GM12873 (cell line): ENCODE results near the gene PADI1.

Experiments used
- CTCF ChIP-seq: IDR thresholded peaks from 2 replicates; pipeline ENCODE4 v1.5.1; 2012; ENCODE audit warnings: low read depth, mild to moderate bottlenecking, moderate library complexity, low read length, control low read depth; ENCODE audit not compliant: insufficient read depth; ENCODE audit errors: missing control alignments

Gene PADI1

DNA sequence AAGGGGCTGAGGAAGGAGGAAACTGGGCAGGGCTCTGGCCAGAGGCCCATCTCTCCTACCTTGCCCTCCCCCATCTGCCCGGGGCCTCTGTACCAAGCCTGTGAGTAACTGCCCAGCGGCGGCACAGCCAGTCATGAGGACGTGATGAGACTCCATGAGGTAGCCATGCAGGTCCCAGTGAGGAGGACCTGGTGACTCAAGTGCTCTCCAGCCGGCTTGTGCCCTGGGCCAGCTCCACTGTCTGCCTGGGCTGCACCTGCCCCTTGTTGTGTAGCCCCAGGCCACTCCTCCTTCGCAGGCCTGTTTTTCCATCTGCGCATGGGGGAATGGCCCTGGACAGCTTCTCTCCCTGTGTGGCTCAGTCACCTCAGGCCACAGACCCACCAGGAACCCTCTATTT is 42.0 kb upstream of the PADI1 start:
- TF ChIP-seq CTCF, result no peak

- no peak for TF ChIP-seq CTCF
These were observed 41.6 kb upstream of the PADI1 start for GRCh38 chr1:17163371-17163770.

DNA sequence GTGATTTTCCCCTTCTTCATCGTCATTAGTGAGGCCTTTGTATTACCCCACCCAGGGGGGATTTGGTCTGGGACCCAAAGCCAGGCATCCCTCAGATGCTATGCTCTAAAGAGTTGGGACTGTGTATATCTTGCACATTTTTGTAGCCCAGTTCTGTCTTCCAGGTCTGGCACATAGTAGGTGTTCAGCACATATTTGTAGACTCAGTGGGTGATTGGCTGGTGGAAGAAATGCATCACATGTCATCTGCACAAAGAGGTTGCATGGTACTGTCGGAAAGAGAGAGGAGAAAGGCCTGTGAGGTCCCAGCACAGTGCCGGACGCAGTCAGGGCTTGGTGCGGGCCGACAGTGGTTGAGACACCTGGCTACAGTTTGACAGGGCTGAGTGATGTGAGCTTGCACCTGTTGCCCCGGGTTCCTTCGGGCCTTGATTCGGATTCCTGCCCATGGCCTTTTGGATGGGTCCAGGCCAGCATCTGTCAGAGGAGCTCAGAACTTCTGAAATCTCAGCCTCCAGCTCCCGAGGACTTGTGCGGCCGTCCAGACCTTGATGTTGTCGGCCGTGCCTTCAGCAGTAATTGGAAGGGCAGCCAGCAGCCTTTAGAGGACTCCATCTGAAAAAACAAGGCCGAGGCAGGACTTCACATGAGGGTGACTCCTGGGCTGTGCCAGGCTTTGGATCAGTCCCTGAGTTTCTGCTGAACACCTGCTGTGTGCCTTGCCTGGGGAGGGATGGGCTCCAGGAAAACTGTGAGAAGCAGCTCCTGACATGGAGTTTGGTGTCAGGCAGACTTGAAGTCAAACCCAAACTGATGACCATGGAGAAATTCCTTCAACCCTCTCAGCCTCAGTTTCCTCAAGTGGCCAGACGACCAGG is 40.9 kb upstream of the PADI1 start:
- no peak for TF ChIP-seq CTCF

DNA sequence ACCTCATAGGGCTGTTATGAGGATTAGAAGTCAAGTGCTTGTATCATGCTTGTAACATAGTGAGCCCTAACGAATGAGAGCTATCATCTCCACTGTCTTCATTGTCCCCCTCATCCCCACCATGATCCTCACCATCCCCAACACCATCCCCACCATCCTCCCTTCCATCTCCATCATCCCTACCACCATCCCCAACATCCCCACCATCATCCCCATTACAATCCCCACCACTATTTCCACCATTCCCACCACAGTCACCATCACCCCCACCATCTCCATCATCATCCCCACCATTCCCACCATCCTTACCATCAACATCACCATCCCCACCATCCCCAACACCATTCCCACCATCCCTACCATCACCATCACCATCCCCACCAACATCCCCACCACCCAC is 39.1 kb upstream of the PADI1 start:
- no peak for TF ChIP-seq CTCF

- no peak for TF ChIP-seq CTCF
These were observed 37.7 kb upstream of the PADI1 start for GRCh38 chr1:17167041-17167785.

DNA sequence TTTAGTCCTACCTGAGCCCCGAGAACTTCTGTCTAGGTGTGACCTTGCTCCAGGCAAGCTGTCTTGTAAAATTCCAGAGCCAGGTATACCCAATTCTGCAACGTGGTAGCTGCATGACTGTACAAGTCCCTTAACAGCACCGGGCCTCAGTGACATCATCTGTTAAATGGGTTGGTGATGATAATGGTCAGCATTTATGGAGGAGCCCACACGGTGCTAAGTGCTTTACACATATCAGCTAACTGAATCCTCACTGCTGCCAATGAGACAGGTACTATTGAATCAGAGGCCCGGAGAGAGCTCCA is 37.2 kb upstream of the PADI1 start:
- TF ChIP-seq CTCF, result no peak

GRCh38 chr1:17168091-17168876 is 36.6 kb upstream of the PADI1 start:
- no peak for TF ChIP-seq CTCF
